Putamen (tissue), 1 donor: ENCODE data around the gene IRS1.
"Not testable (repeated sequence)": the region's sequence is repeated elsewhere in the genome, so short reads cannot be mapped to it uniquely, and the experiment has no call there.

Source experiments
- DNase-seq: peaks from one replicate; pipeline ENCODE4 v3.0.0-alpha.2; 2016; ENCODE audit warnings: low spot score

Gene IRS1

GRCh38 chr2:226799211-226799975 lies at the start of gene IRS1:
IRS1 (minus strand) TSS chr2:226799820; CDS start chr2:226798738, 1,082 bp downstream.
- DNase-seq, result peak; percentile 67

- no peak for DNase-seq
These were observed 49.7 kb upstream of the IRS1 start for GRCh38 chr2:226849349-226849748.

- DNase-seq, result no peak
These were observed 47.9 kb upstream of the IRS1 start for GRCh38 chr2:226847511-226847910.

DNA sequence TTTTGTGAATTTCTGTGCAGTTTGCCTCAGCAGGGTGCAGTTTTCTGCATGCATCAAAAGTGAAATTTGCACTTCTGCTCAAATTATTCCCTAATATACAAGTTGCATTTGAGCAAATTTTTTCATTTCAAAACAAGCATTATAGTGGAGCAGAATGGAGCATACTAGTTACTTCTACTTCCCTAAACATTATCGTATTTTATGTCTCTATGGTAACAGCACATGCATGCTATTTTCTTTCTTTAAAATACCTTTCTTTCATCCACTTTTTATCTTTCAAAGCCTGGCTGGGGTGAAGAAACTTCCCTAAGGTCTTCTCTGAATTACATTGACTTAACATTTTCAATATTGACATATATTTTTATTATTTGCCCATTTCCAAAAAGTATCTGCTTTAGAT lies 47.5 kb upstream of the IRS1 start:
- DNase-seq, result no peak

- DNase-seq, result no peak
These were observed 45.9 kb upstream of the IRS1 start for GRCh38 chr2:226845386-226846116.

DNA sequence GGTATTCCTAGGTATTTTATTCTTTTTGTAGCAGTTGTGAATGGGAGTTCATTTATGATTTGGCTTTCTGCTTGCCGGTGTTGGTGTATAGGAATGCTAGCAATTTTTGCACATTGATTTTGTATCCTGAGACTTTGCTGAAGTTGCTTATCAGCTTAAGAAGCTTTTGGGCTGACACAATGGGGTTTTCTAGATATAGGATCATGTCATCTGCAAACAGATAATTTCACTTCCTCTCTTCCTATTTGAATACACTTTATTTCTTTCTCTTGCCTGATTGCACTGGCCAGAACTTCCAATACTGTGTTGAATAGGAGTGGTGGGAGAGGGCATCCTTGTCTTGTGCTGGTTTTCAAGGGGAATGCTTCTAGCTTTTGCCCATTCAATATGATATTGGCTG lies 43.4 kb upstream of the IRS1 start:
- not testable (repeated sequence) for DNase-seq

DNA sequence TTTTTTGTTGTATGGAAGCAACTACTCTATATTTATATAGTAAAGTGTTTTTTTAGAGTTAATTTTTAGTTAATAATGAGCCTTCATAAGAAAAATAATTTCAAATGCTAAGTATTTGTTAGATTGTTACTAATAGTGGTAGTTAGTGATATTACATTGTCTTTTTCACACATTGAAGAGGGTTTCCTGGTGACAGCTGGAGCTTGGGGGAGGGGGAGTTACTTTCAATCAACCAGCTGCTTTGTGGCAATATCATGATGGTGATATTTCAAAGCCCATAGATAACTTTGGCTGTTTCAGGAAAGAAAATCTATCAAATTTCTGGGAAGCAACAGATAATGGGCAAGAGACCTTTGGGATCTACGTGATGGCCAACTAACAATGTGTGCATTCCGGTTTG lies 40.3 kb upstream of the IRS1 start:
- DNase-seq, result no peak

GRCh38 chr2:226839161-226839560 lies 39.5 kb upstream of the IRS1 start:
- no peak for DNase-seq

DNA sequence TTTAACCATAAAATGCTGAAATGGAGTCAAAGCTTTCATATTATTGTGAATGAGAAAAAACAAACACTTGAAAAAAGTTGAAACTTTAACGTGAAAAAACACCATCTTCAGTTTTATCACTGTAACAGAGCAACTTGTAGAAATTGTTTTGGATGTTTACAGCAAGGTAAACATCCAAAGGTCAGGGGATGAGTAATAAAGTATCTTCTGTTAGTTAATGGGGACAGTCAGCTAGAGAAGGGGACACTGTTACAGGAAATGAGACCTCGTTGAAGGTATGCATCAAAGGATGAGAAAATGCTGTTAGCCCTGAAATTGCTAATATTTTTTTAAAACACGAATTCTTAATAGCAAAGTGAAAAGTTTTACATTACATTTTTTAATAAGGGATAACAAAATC lies 39.1 kb upstream of the IRS1 start:
- no peak for DNase-seq

DNA sequence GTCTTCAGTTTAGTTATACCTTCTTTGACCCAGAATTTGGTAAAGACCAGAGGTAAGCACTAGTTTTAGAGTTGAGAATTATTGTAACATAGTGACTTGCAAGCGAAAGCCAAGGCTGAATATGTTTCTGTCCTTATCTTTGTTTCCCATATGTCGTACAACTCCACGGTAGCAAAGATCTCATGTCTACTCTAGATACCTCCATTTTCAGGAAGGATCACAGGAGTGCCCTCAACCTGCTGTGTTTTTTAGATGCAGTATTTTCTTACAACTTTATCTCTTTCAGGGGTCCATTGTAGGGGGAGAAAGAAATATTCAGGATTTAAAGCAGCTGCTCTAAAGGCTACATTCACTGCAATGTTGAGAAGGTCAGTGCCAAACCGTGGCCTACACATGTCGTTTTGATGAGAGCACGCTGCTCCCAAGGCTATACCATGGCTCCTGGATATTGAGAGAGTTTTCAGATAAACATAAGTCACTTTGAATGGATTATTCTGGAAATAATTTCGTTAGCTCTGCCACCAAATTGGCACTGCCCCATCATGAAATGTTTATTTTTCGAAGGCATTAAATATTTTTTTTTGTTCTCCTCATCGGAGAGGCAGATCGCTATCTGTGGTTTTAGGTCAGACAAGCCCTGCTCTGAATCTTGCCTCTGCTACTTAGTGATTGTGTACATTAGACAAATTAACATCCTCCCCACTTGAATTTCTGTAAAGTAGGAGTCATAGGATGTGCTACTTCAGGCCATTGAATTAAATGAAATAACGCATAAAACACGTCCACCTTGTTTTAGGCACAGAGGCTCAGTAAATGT lies 38.4 kb upstream of the IRS1 start:
- DNase-seq, result no peak

- no peak for DNase-seq
These were observed 37.7 kb upstream of the IRS1 start for GRCh38 chr2:226837334-226837733.

GRCh38 chr2:226836548-226836885 lies 36.9 kb upstream of the IRS1 start:
- no peak for DNase-seq

DNA sequence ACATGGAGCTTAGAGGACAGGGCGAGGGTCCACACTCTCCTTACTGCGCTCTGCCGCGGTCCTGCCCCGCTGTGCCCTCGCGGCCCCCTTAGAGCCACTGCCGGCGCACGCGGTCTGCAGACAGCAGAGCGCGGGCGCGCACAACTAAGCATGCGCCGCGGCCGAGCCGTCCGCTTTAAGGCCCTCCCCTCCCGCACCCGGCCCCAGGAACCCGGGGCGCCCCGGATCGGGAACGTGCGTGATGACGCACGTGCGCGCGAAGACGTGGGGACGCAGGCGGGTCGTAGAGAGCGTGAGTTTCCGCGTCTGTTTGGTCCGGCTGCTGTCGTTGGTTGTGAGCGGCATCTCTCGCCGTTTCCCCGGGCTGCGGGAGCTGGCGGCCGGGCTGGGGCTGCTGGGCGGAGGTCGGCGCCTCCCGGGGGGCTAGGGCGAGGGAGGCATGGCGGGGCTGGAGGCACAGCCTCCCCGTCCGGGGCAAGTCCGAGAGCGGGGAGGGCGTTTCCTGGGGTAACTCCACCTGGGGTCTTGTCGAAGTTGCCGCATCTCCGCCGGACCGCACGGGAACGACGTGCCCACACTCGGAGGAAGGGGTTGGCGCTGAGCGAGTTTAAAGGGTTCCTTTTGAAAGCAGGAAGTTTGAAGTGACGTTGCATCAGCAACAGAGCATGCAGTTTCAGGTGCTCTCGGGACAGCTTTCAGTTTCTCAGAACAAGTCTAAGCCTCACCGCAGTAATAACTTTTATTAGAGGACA lies 36.4 kb upstream of the IRS1 start, which contains the start of gene RHBDD1:
RHBDD1 (plus strand) TSS at position 259 of the 752 bp plus-strand sequence. CDS start 28,640 bp downstream, outside the sequence.
- DNase-seq, result peak; percentile 95

DNA sequence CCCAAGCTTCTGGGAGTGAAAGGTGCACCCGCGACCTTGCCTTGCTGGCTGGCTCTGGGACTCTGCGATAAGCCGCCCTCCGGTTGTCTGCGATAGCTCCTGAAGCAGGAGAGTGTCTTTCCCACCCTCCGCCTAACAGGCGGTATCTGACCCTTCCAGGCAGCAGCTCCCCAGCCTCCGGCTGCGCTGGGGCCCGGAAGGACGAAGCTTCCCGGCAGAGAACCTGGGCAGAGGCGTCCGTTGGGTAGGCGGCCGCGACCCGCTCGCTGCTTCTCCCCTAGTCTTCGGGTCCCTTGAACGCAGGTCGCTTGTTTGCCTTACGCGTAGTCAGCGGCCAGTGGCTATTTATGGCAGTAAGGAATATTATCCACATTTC lies 35.8 kb upstream of the IRS1 start:
- DNase-seq, result no peak

- not testable (repeated sequence) for DNase-seq
These were observed 35.3 kb upstream of the IRS1 start for GRCh38 chr2:226834880-226835279.

DNA sequence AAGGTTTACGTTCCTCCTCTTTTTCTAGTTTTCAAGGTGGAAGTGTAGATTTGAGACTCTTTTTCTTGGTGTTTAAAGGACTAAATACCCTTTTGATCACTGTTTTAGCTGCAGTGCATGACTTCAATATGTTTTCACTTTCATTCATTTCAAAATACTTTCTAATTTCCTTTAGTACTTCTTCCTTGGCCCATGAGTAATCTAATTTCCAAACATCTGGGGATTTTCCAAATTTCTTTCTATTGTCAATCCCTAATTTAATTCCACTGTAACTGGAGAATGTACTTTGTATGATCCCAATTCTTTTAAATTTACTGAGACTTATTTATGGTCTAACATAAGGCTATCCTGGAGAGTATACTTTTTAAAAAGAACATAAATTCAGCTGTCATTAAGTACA lies 32.4 kb upstream of the IRS1 start:
- DNase-seq, result no peak

GRCh38 chr2:226831266-226831665 lies 31.6 kb upstream of the IRS1 start:
- DNase-seq, result no peak

GRCh38 chr2:226829721-226830631 lies 30.4 kb upstream of the IRS1 start:
- no peak for DNase-seq

GRCh38 chr2:226828191-226828590 lies 28.6 kb upstream of the IRS1 start:
- DNase-seq, result no peak

- DNase-seq, result no peak
These were observed 25.4 kb upstream of the IRS1 start for GRCh38 chr2:226825056-226825455.

- no peak for DNase-seq
These were observed 19.3 kb upstream of the IRS1 start for GRCh38 chr2:226818930-226819329.
